Tibial nerve (tissue), 4 donors: ENCODE results near the gene LAMP1.
"Not testable (repeated sequence)": the region's sequence is repeated elsewhere in the genome, so short reads cannot be mapped to it uniquely, and the experiment has no call there.

Experiments used
- EP300 ChIP-seq, 2 donors: sonication (generic); formaldehyde crosslinking; IDR thresholded peaks; one replicate each; pipeline ENCODE4 v1.6.1; 2017; ENCODE audit warnings: antibody characterized with exemption in 2 of 2, mild to moderate bottlenecking in 1 of 2
- POLR2A ChIP-seq, 2 donors: fragments of 450-650 bp; IDR thresholded peaks; one replicate each; pipeline ENCODE4 v1.6.1; 2017; ENCODE audit warnings: antibody characterized with exemption in 2 of 2, mild to moderate bottlenecking in 2 of 2, moderate library complexity in 2 of 2
- TF ChIP-seq, protein P1 (sequence below), 5 experiments: fragments of 200-600 bp in 3 of 5; fragments of 450-650 bp in 2 of 5; sonication (generic) in 3 of 5; IDR thresholded peaks; one replicate each; pipeline ENCODE4 v1.5.1; 2016 to 2019; ENCODE audit warnings: antibody characterized with exemption in 5 of 5, mild to moderate bottlenecking in 3 of 5, moderate library complexity in 2 of 5

DNA sequence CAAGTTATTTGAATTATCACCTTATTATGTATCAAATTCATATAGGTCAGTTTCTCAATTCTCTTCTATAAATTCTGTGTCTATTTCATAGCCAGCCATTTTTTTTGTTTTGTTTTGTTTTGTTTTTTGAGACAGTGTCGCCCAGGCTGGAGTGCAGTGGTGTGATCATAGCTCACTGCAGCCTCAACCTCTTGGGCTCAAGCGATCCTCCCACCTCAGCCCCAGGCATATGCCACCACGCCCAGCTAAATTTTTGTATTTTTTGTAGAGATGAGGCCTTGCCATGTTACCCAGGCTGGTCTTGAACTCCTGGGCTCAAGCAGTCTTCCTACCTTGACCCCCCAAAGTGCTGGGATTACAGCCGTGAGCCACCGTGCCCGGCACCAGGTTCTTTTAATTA, 39.1 kb upstream of the LAMP1 start:
- TF ChIP-seq, protein P1, sequence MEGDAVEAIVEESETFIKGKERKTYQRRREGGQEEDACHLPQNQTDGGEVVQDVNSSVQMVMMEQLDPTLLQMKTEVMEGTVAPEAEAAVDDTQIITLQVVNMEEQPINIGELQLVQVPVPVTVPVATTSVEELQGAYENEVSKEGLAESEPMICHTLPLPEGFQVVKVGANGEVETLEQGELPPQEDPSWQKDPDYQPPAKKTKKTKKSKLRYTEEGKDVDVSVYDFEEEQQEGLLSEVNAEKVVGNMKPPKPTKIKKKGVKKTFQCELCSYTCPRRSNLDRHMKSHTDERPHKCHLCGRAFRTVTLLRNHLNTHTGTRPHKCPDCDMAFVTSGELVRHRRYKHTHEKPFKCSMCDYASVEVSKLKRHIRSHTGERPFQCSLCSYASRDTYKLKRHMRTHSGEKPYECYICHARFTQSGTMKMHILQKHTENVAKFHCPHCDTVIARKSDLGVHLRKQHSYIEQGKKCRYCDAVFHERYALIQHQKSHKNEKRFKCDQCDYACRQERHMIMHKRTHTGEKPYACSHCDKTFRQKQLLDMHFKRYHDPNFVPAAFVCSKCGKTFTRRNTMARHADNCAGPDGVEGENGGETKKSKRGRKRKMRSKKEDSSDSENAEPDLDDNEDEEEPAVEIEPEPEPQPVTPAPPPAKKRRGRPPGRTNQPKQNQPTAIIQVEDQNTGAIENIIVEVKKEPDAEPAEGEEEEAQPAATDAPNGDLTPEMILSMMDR (IDR thresholded peaks at IDR 0.05): not testable (repeated sequence)
- not testable (repeated sequence) for TF ChIP-seq EP300, POLR2A (IDR thresholded peaks at IDR 0.05)
